ENCODE results near the gene LIPA.

DNA sequence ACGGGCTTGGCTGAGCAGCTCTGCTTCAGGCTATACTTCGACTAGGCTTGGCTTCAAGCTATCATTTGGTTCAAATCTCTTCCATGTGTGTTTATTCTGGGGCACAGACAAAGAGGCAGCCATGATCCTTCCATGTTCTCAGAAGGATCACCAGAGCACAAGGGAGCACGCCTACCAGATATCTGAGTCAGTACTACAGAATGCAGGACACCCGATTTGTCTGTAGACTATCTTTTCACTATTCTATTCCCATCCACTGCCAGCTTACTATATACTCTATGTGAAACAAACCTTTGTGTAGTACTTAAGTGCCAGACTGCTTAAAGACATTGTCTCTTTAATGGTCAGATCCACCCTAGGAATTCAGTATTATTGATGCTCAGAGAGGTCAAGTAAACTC is 79.6 kb downstream of the LIPA start:
- no peak for TF ChIP-seq EP300 (IDR thresholded peaks at IDR 0.05)
- no peak for TF ChIP-seq POLR2AphosphoS5 (IDR thresholded peaks at IDR 0.05)
- TF ChIP-seq, protein P1, sequence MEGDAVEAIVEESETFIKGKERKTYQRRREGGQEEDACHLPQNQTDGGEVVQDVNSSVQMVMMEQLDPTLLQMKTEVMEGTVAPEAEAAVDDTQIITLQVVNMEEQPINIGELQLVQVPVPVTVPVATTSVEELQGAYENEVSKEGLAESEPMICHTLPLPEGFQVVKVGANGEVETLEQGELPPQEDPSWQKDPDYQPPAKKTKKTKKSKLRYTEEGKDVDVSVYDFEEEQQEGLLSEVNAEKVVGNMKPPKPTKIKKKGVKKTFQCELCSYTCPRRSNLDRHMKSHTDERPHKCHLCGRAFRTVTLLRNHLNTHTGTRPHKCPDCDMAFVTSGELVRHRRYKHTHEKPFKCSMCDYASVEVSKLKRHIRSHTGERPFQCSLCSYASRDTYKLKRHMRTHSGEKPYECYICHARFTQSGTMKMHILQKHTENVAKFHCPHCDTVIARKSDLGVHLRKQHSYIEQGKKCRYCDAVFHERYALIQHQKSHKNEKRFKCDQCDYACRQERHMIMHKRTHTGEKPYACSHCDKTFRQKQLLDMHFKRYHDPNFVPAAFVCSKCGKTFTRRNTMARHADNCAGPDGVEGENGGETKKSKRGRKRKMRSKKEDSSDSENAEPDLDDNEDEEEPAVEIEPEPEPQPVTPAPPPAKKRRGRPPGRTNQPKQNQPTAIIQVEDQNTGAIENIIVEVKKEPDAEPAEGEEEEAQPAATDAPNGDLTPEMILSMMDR (IDR thresholded peaks at IDR 0.05) = no peak
